ENCODE measurements around the gene PRRG2.
A peak's percentile ranks its signal among the peaks of the same experiment; 100 is the strongest.

PRRG2 gene

GRCh38 chr19:49601482-49602038 is 20.4 kb downstream of the PRRG2 start:
- no peak overlapping the region for H3K4me3 ChIP-seq (ENCODE audit: control insufficient read depth in 1 of 7, extremely low read depth in 1 of 7, insufficient read depth in 4 of 7, low read depth in 2 of 7, low read length in 6 of 7)
- ChIA-PET POLR2A (no interaction called here), CTCF (interaction anchor here (0.5 to 0.6 kb wide), 2 partner anchors 33 to 74 kb away, joined by 3 read pairs; no protein-coding TSS in a partner anchor)
- no peaks in the 10 kb centered on the region for H3K9me3 ChIP-seq (ENCODE audit: control extremely low read depth in 1 of 5, control insufficient read depth in 4 of 5, insufficient read depth in 2 of 5, low read depth in 1 of 5, low read length in 4 of 5)
- H3K27me3 ChIP-seq (replicated peaks in 2 of 5; ENCODE audit: control insufficient read depth in 4 of 5, insufficient read depth in 5 of 5, low read length in 4 of 5) = no peaks in the 10 kb centered on the region
- no peak overlapping the region for H3K27ac ChIP-seq (ENCODE audit: insufficient read depth in 1 of 2, low read depth in 1 of 2, low read length in 2 of 2, poor library complexity in 1 of 2, severe bottlenecking in 2 of 2)
- DNase-seq = no peak
- no peaks in the 10 kb centered on the region for H3K4me1 ChIP-seq (ENCODE audit: control extremely low read depth in 1 of 4, control insufficient read depth in 4 of 4, insufficient read depth in 4 of 4, low read length in 3 of 4)
- 93% methylated on average over 26 of the region's 38 CpGs for WGBS (ENCODE audit: insufficient coverage)
- peaks cover 4 to 82% (median 65%) of the 10 kb centered on the region in 4 experiments for H3K36me3 ChIP-seq (ENCODE audit: control insufficient read depth in 4 of 4, insufficient read depth in 4 of 4, low read length in 3 of 4)

DNA sequence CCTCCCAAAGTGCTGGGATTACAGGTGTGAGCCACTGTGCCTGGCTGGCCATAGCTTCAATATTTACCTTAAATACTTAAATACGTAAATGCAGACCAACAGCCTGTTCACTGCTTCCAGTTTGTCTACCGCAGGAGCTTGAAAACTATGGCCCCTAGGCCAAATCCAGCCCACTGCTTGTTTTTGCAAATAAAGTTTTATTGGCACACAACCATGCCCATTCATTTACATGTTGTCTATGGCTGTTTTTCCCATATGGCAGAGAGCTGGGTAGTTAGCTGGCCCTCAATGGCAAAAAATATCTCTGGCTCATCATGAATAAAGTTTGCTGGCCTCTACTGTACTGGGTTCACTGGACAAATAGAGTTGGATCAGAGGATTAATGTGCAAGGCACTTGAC is 21.7 kb downstream of the PRRG2 start:
- Histone ChIP-seq H3K36me3 (ENCODE audit: control insufficient read depth in 4 of 4, insufficient read depth in 4 of 4, low read length in 3 of 4) (peaks cover 4 to 81% (median 60%) of the 10 kb centered on the region in 4 experiments), H3K27ac (ENCODE audit: insufficient read depth in 1 of 2, low read depth in 1 of 2, low read length in 2 of 2, poor library complexity in 1 of 2, severe bottlenecking in 2 of 2) (no peak overlapping the region), H3K4me3 (ENCODE audit: control insufficient read depth in 1 of 7, extremely low read depth in 1 of 7, insufficient read depth in 4 of 7, low read depth in 2 of 7, low read length in 6 of 7) (no peak overlapping the region), H3K9me3 (ENCODE audit: control extremely low read depth in 1 of 5, control insufficient read depth in 4 of 5, insufficient read depth in 2 of 5, low read depth in 1 of 5, low read length in 4 of 5) (no peaks in the 10 kb centered on the region), H3K4me1 (ENCODE audit: control extremely low read depth in 1 of 4, control insufficient read depth in 4 of 4, insufficient read depth in 4 of 4, low read length in 3 of 4) (no peaks in the 10 kb centered on the region), H3K27me3 (replicated peaks in 2 of 5; ENCODE audit: control insufficient read depth in 4 of 5, insufficient read depth in 5 of 5, low read length in 4 of 5) (no peaks in the 10 kb centered on the region)
- ChIA-PET CTCF (interaction anchor here (0.9 kb wide), 1 partner anchor 9 kb away, joined by 3 read pairs; no protein-coding TSS in a partner anchor), POLR2A (no interaction called here)
- no peak for DNase-seq
- WGBS (ENCODE audit: insufficient coverage) = 88% methylated on average over 2 of the region's 2 CpGs

DNA sequence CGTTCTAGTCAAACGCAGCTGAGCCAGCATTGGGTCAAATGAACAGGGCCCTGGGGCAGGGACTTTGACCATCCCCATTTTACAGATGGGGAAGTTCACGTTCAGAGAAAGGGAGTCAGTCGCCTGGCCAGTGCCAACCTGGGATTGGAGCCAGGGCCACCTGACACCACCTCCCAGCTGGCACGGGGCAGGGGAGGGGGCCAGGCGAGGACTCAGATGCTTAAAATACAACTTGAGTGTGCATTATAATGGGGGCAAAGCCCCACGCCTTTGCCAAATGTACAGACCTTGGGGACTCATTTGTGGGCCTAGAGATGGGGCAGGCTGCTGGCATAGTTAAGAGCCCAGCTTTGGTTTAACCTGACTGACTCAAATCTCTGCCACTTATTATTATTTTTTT is 24.5 kb downstream of the PRRG2 start:
- WGBS (ENCODE audit: insufficient coverage) = 100% methylated on average over 5 of the region's 7 CpGs
- H3K4me1 ChIP-seq (ENCODE audit: control extremely low read depth in 1 of 4, control insufficient read depth in 4 of 4, insufficient read depth in 4 of 4, low read length in 3 of 4) = no peaks in the 10 kb centered on the region

DNA sequence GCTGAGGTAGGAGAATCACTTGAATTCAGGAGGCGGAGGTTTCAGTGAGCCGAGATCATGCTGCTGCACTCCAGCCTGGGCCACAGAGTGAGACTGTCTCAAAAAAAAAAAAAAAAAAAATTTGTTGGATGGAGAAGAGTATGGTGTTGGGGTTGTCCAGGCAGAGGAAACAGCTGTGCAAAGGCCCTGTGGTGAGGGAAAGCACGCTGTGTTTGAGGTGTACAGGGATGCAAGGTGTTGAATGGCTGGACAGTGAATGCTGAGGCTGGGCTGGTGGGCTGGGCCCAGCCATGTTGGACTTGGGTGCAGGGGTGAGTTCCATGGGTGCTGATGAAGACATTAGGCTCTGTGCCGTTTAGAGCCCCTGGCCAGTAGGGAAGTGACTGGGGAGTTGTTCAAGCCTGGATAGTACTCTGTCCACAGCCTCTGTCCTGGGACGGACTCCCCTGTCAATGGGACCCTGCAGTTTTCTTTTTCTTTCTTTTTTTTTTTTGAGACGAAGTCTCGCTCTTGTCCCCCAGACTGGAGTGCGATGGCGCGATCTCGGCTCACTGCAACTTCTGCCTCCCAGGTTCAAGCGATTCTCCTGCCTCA is 28.5 kb downstream of the PRRG2 start:
- no peaks in the 10 kb centered on the region for H3K4me1 ChIP-seq (ENCODE audit: control extremely low read depth in 1 of 4, control insufficient read depth in 4 of 4, insufficient read depth in 4 of 4, low read length in 3 of 4)
- CTCF ChIA-PET = interaction anchor here (1.0 kb wide), 1 partner anchor 62 kb away, joined by 3 read pairs; no protein-coding TSS in a partner anchor
- no peak overlapping the region for H3K4me3 ChIP-seq (ENCODE audit: control insufficient read depth in 1 of 7, extremely low read depth in 1 of 7, insufficient read depth in 4 of 7, low read depth in 2 of 7, low read length in 6 of 7)
- H3K27me3 ChIP-seq (replicated peaks in 2 of 5; ENCODE audit: control insufficient read depth in 4 of 5, insufficient read depth in 5 of 5, low read length in 4 of 5) = no peaks in the 10 kb centered on the region
- no peaks in the 10 kb centered on the region for H3K9me3 ChIP-seq (ENCODE audit: control extremely low read depth in 1 of 5, control insufficient read depth in 4 of 5, insufficient read depth in 2 of 5, low read depth in 1 of 5, low read length in 4 of 5)
- H3K36me3 ChIP-seq (ENCODE audit: control insufficient read depth in 4 of 4, insufficient read depth in 4 of 4, low read length in 3 of 4) = peaks cover 3 to 60% (median 38%) of the 10 kb centered on the region in 4 experiments
- POLR2A ChIA-PET = no interaction called here
- WGBS (ENCODE audit: insufficient coverage) = 100% methylated on average over 4 of the region's 12 CpGs
- no peak overlapping the region for H3K27ac ChIP-seq (ENCODE audit: insufficient read depth in 1 of 2, low read depth in 1 of 2, low read length in 2 of 2, poor library complexity in 1 of 2, severe bottlenecking in 2 of 2)
- no peak for DNase-seq

More for the DNA sequence above, 24.5 kb downstream of the PRRG2 start:
- Histone ChIP-seq H3K27me3 (replicated peaks in 2 of 5; ENCODE audit: control insufficient read depth in 4 of 5, insufficient read depth in 5 of 5, low read length in 4 of 5) (no peaks in the 10 kb centered on the region), H3K27ac (ENCODE audit: insufficient read depth in 1 of 2, low read depth in 1 of 2, low read length in 2 of 2, poor library complexity in 1 of 2, severe bottlenecking in 2 of 2) (no peak overlapping the region), H3K36me3 (ENCODE audit: control insufficient read depth in 4 of 4, insufficient read depth in 4 of 4, low read length in 3 of 4) (peaks cover 3 to 75% (median 54%) of the 10 kb centered on the region in 4 experiments), H3K9me3 (ENCODE audit: control extremely low read depth in 1 of 5, control insufficient read depth in 4 of 5, insufficient read depth in 2 of 5, low read depth in 1 of 5, low read length in 4 of 5) (no peaks in the 10 kb centered on the region), H3K4me3 (ENCODE audit: control insufficient read depth in 1 of 7, extremely low read depth in 1 of 7, insufficient read depth in 4 of 7, low read depth in 2 of 7, low read length in 6 of 7) (no peak overlapping the region)
- DNase-seq = no peak
- POLR2A ChIA-PET = no interaction called here
- CTCF ChIA-PET = no interaction called here

- peaks cover 0 to 11% (median 4%) of the 10 kb centered on the region in 5 experiments for H3K9me3 ChIP-seq (ENCODE audit: control extremely low read depth in 1 of 5, control insufficient read depth in 4 of 5, insufficient read depth in 2 of 5, low read depth in 1 of 5, low read length in 4 of 5)
- H3K4me1 ChIP-seq (ENCODE audit: control extremely low read depth in 1 of 4, control insufficient read depth in 4 of 4, insufficient read depth in 4 of 4, low read length in 3 of 4) = no peaks in the 10 kb centered on the region
- H3K27me3 ChIP-seq (replicated peaks in 2 of 5; ENCODE audit: control insufficient read depth in 4 of 5, insufficient read depth in 5 of 5, low read length in 4 of 5) = no peaks in the 10 kb centered on the region
- no peak for DNase-seq
- no peak overlapping the region for H3K27ac ChIP-seq (ENCODE audit: insufficient read depth in 1 of 2, low read depth in 1 of 2, low read length in 2 of 2, poor library complexity in 1 of 2, severe bottlenecking in 2 of 2)
- no peak overlapping the region for H3K4me3 ChIP-seq (ENCODE audit: control insufficient read depth in 1 of 7, extremely low read depth in 1 of 7, insufficient read depth in 4 of 7, low read depth in 2 of 7, low read length in 6 of 7)
- 100% methylated on average over 1 of the region's 4 CpGs for whole genome bisulfite sequencing (ENCODE audit: insufficient coverage)
- ChIA-PET CTCF (no interaction called here), POLR2A (no interaction called here)
- H3K36me3 ChIP-seq (ENCODE audit: control insufficient read depth in 4 of 4, insufficient read depth in 4 of 4, low read length in 3 of 4) = peaks cover 11 to 71% (median 55%) of the 10 kb centered on the region in 4 experiments
These were observed 32.3 kb downstream of the PRRG2 start for GRCh38 chr19:49613374-49613773.

DNA sequence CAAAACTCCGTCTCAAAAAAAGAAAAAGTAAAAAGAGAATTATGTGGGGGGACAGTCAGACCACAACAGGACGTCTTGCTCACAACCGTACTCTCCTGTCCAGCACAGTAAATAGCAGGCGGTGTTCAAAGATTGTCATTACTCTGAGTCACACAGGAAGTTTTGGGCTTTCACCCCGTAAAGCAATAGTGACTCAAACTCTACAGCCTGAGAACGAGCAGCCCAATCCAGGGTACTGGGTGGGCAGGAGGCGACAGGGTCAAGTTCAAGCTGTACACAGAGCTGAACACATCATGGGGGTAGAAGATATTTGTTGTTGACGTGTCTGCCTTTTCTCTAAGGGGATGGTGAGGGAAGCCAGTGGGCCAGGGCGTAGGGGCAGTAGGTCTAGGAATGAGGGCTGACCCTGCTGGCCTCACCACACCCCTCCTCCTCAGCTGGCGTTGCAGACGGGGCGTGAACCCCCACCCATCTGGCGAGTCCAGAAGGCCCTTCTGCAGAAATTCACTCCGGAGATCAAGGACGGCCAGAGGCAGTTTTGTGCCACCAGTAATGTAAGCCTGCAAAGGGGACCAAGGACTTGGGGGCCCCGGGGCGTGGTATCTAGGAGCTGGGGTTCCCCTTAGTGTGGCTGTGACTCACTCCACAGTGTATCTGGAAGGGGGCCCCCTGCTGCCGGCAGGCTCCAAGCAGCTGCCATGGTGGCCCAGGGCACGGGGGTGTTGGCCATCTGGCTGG is 33.1 kb downstream of the PRRG2 start:
- Histone ChIP-seq H3K4me3 (ENCODE audit: control insufficient read depth in 1 of 7, extremely low read depth in 1 of 7, insufficient read depth in 4 of 7, low read depth in 2 of 7, low read length in 6 of 7) (no peak overlapping the region), H3K4me1 (ENCODE audit: control extremely low read depth in 1 of 4, control insufficient read depth in 4 of 4, insufficient read depth in 4 of 4, low read length in 3 of 4) (no peaks in the 10 kb centered on the region), H3K9me3 (ENCODE audit: control extremely low read depth in 1 of 5, control insufficient read depth in 4 of 5, insufficient read depth in 2 of 5, low read depth in 1 of 5, low read length in 4 of 5) (peaks cover 0 to 11% (median 4%) of the 10 kb centered on the region in 5 experiments), H3K36me3 (ENCODE audit: control insufficient read depth in 4 of 4, insufficient read depth in 4 of 4, low read length in 3 of 4) (peaks cover 11 to 68% (median 55%) of the 10 kb centered on the region in 4 experiments), H3K27me3 (replicated peaks in 2 of 5; ENCODE audit: control insufficient read depth in 4 of 5, insufficient read depth in 5 of 5, low read length in 4 of 5) (no peaks in the 10 kb centered on the region), H3K27ac (ENCODE audit: insufficient read depth in 1 of 2, low read depth in 1 of 2, low read length in 2 of 2, poor library complexity in 1 of 2, severe bottlenecking in 2 of 2) (peak overlapping the region in 1 of 2 experiments; percentile 14)
- WGBS (ENCODE audit: insufficient coverage) = 98% methylated on average over 13 of the region's 19 CpGs
- CTCF ChIA-PET = no interaction called here
- DNase-seq = peak in 2 of 3 donors; percentile 13 to 19
- POLR2A ChIA-PET = no interaction called here

- 98% methylated on average over 15 of the region's 23 CpGs for WGBS (ENCODE audit: insufficient coverage)
These were observed 34.7 kb downstream of the PRRG2 start for GRCh38 chr19:49615861-49616260.

More at GRCh38 chr19:49615861-49616260, 34.7 kb downstream of the PRRG2 start:
- CTCF ChIA-PET = no interaction called here
- H3K27me3 ChIP-seq (replicated peaks in 2 of 5; ENCODE audit: control insufficient read depth in 4 of 5, insufficient read depth in 5 of 5, low read length in 4 of 5) = no peaks in the 10 kb centered on the region
- peaks cover 8 to 71% (median 52%) of the 10 kb centered on the region in 4 experiments for H3K36me3 ChIP-seq (ENCODE audit: control insufficient read depth in 4 of 4, insufficient read depth in 4 of 4, low read length in 3 of 4)
- H3K4me1 ChIP-seq (ENCODE audit: control extremely low read depth in 1 of 4, control insufficient read depth in 4 of 4, insufficient read depth in 4 of 4, low read length in 3 of 4) = no peaks in the 10 kb centered on the region
- peaks cover 0 to 11% (median 4%) of the 10 kb centered on the region in 5 experiments for H3K9me3 ChIP-seq (ENCODE audit: control extremely low read depth in 1 of 5, control insufficient read depth in 4 of 5, insufficient read depth in 2 of 5, low read depth in 1 of 5, low read length in 4 of 5)
- H3K27ac ChIP-seq (ENCODE audit: insufficient read depth in 1 of 2, low read depth in 1 of 2, low read length in 2 of 2, poor library complexity in 1 of 2, severe bottlenecking in 2 of 2) = no peak overlapping the region
- no peak overlapping the region for H3K4me3 ChIP-seq (ENCODE audit: control insufficient read depth in 1 of 7, extremely low read depth in 1 of 7, insufficient read depth in 4 of 7, low read depth in 2 of 7, low read length in 6 of 7)
- POLR2A ChIA-PET = no interaction called here
- no peak for DNase-seq

Data from common myeloid progenitor, CD34-positive (primary cell).